Common myeloid progenitor, CD34-positive (primary cell): ENCODE results near the gene PHACTR1.
"Not testable (repeated sequence)": the region's sequence is repeated elsewhere in the genome, so short reads cannot be mapped to it uniquely, and the experiment has no call there.

Experiments used
- CTCF ChIA-PET: fragments of 350-600 bp; sonication (Branson Sonifier 250); formaldehyde crosslinking; loops from one replicate; lab custom pipeline; 2021; ENCODE audit warnings: antibody characterized with exemption; lab: Charles Lee
- POLR2A ChIA-PET: fragments of 350-600 bp; sonication (Branson Sonifier 250); formaldehyde crosslinking; loops from one replicate; lab custom pipeline; 2021; ENCODE audit warnings: antibody characterized with exemption; lab: Charles Lee
- DNase-seq, 3 donors: peaks; one replicate each; pipeline versions ENCODE4 v3.0.0 to v3.0.0-alpha.2; 2013
- H3K27ac ChIP-seq, 2 experiments: 1 replicate in 1 of 2; 2 replicates in 1 of 2; pipeline ENCODE4 v1.7.0; 2013; ENCODE audit warnings: inconsistent platforms in 2 of 2, low read length in 2 of 2, mild to moderate bottlenecking in 2 of 2, low read depth in 1 of 2, moderate library complexity in 1 of 2; ENCODE audit not compliant: severe bottlenecking in 2 of 2, insufficient read depth in 1 of 2, poor library complexity in 1 of 2
- H3K27me3 ChIP-seq, 5 experiments: replicated peaks in 2 of 5; 1 replicate in 3 of 5; 2 replicates in 2 of 5; pipeline versions ENCODE4 v1.6.1 to v1.7.0; 2013; ENCODE audit warnings: low read length in 4 of 5, mild to moderate bottlenecking in 2 of 5, moderate library complexity in 2 of 5, inconsistent platforms in 1 of 5; ENCODE audit not compliant: insufficient read depth in 5 of 5, control insufficient read depth in 4 of 5
- H3K36me3 ChIP-seq, 4 experiments: 1 replicate in 2 of 4; 2 replicates in 2 of 4; pipeline versions ENCODE4 v1.6.1 to v1.7.0; 2013; ENCODE audit warnings: low read length in 3 of 4, control low read depth in 1 of 4, mild to moderate bottlenecking in 1 of 4; ENCODE audit not compliant: control insufficient read depth in 4 of 4, insufficient read depth in 4 of 4
- H3K4me1 ChIP-seq, 4 experiments: 1 replicate in 3 of 4; 2 replicates in 1 of 4; pipeline versions ENCODE4 v1.6.1 to v1.7.1; 2013; ENCODE audit warnings: low read length in 3 of 4, mild to moderate bottlenecking in 3 of 4, control low read depth in 1 of 4, inconsistent platforms in 1 of 4, moderate library complexity in 1 of 4; ENCODE audit not compliant: control insufficient read depth in 4 of 4, insufficient read depth in 4 of 4; ENCODE audit errors: control extremely low read depth in 1 of 4
- H3K4me3 ChIP-seq, 7 experiments: 1 replicate in 4 of 7; 2 replicates in 3 of 7; pipeline versions ENCODE4 v1.5.1 to v1.7.0; 2013; ENCODE audit warnings: mild to moderate bottlenecking in 7 of 7, low read length in 6 of 7, moderate library complexity in 6 of 7, inconsistent platforms in 2 of 7, low read depth in 2 of 7, control low read depth in 1 of 7; ENCODE audit not compliant: insufficient read depth in 4 of 7, control insufficient read depth in 1 of 7; ENCODE audit errors: extremely low read depth in 1 of 7
- H3K9me3 ChIP-seq, 5 experiments: 1 replicate in 4 of 5; 2 replicates in 1 of 5; pipeline versions ENCODE4 v1.6.1 to v1.7.1; 2013; ENCODE audit warnings: low read length in 4 of 5, mild to moderate bottlenecking in 2 of 5, inconsistent platforms in 1 of 5, low read depth in 1 of 5, moderate library complexity in 1 of 5; ENCODE audit not compliant: control insufficient read depth in 4 of 5, insufficient read depth in 2 of 5; ENCODE audit errors: control extremely low read depth in 1 of 5
- WGBS: methylation state at CpG from one replicate; pipeline ENCODE4 v1.1.5; 2013; ENCODE audit not compliant: insufficient coverage; 5-methylcytosine and 5-hydroxymethylcytosine counted together

PHACTR1 gene

DNA sequence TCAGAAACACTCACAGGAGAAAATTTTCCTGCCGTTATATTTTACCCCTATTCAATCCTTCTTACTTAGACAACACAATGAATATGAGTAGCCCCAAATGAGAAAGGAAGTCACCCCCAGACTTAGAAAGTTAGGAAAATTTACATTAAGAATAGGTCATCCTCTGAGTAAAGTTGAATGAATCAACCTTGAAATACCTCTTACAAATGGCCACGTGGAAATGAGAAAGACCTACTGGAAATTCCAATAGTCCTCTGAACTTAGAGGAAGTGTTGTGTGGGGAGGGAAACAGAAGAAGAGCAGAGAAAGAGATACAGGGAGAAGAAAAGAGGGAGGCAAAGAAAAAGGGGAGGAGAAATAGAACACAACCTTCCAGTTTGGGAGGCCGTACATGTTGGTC lies 43.7 kb downstream of the PHACTR1 start:
- H3K4me3 ChIP-seq: no peak overlapping the region
- WGBS: 90% methylated on average over 1 of the region's 3 CpGs
- no peaks in the 10 kb centered on the region for H3K9me3 ChIP-seq
- no peak for DNase-seq
- POLR2A ChIA-PET: interaction anchor here (0.8 kb wide), 1 partner anchor 72 kb away, joined by 3 read pairs; no protein-coding TSS in a partner anchor
- CTCF ChIA-PET: interaction anchor here (0.5 kb wide), 1 partner anchor 36 kb away, joined by 3 read pairs; no protein-coding TSS in a partner anchor
- no peaks in the 10 kb centered on the region for H3K4me1 ChIP-seq
- H3K27ac ChIP-seq: no peak overlapping the region
- no peaks in the 10 kb centered on the region for H3K36me3 ChIP-seq
- peaks cover 0 to 3% (median 0%) of the 10 kb centered on the region in 5 experiments for H3K27me3 ChIP-seq

DNA sequence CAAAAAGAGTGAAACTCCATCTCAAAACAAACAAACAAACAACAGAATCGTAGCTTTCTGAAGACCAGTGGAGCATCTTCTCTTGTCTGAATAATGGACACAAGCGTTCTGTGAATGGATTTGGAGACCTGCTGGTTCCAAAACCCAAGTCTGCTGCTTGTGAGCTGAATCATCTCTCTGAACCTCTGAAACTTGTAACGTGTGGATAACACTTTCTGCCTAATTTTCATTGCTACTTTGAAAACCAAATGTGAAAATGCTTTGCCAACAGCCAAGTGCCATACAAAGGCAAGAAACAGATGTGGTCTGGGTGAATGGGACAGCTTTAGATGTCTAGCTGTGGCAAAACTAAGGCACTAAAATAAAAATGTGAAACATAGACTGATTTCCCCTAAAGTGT lies 44.3 kb downstream of the PHACTR1 start:
- Histone ChIP-seq H3K27me3 (peaks cover 0 to 3% (median 0%) of the 10 kb centered on the region in 5 experiments), H3K4me3 (no peak overlapping the region), H3K4me1 (no peaks in the 10 kb centered on the region), H3K36me3 (no peaks in the 10 kb centered on the region), H3K27ac (no peak overlapping the region), H3K9me3 (no peaks in the 10 kb centered on the region)
- WGBS: 100% methylated on average over 2 of the region's 3 CpGs
- ChIA-PET CTCF (interaction anchor here (0.5 to 0.6 kb wide), 2 partner anchors 36 to 1852 kb away, joined by 3 read pairs; no protein-coding TSS in a partner anchor), POLR2A (interaction anchor here (0.8 kb wide), 1 partner anchor 71 kb away, joined by 3 read pairs; no protein-coding TSS in a partner anchor)
- DNase-seq: no peak

DNA sequence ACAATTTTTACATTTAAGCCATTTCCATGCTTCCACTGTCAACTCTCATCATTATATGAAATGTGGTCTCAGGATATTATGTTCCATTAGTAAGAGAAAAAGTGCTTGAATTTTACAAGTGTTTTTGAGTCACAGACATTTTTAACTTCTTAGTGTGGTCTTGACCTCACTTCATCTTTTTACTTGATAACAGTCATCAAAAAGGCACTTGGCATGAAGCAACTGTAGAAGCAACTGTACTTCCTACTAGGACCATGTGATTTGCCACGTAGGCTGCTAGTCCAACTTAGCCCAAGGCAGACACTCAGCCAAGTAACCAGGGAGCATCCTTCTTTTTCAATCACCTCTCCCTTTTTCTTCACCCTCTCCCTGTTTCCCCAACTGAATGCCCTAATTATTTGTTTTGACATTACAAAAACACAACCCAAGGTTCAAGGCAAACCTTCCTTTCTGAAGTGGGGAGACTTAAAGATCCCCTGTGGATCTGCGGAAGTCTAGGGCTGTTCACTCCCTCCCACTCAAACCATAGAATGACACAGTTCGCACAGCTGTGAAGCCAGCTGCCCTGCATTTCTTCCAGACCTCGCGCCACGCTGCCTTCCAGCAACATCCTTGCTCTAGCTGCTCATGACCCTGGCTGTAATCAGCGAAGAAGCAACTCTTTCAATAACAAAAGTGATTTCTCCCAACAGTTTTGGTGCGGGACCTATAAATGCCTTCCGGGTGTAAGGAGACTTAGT lies 45.0 kb downstream of the PHACTR1 start:
- H3K9me3 ChIP-seq: no peaks in the 10 kb centered on the region
- H3K36me3 ChIP-seq: no peaks in the 10 kb centered on the region
- no peak overlapping the region for H3K4me3 ChIP-seq
- no peaks in the 10 kb centered on the region for H3K4me1 ChIP-seq
- ChIA-PET POLR2A (no interaction called here), CTCF (no interaction called here)
- peaks cover 0 to 3% (median 0%) of the 10 kb centered on the region in 5 experiments for H3K27me3 ChIP-seq
- no peak for DNase-seq
- WGBS: 73% methylated on average over 8 of the region's 9 CpGs
- H3K27ac ChIP-seq: no peak overlapping the region

DNA sequence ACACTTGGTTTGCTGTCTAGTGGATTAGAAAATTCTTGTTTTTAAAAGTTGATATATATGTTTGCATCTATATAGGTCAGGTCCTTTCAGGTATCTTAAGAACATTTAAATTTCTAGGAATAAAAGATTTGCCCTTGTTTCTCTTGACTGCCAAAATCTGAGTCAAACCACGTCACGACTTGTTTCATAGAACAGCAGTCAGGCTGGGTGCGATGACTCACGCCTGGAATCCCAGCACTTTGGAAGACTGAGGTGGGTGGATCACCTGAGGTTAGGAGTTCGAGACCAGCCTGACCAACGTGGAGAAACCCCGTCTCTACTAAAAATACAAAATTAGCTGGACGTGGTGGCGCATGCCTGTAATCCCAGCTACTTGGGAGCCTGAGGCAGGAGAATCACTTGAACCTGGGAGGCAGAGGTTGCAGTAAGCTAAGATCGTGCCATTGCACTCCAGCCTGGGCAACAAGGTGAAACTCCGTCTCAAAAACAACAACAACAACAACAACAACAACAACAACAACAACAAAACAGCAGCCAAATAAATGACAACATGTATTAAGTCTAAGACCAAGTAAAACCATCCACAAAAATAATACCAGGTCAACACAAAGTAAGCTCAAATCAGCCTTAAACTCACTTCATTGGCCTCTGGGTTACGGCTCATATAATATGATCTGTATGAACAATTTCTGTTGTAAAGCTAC lies 46.3 kb downstream of the PHACTR1 start:
- CTCF ChIA-PET, H3K27me3 ChIP-seq, H3K27ac ChIP-seq, H3K4me3 ChIP-seq, POLR2A ChIA-PET, DNase-seq, H3K4me1 ChIP-seq, H3K36me3 ChIP-seq, H3K9me3 ChIP-seq: not testable (repeated sequence)
- WGBS: 95% methylated on average over 11 of the region's 12 CpGs

DNA sequence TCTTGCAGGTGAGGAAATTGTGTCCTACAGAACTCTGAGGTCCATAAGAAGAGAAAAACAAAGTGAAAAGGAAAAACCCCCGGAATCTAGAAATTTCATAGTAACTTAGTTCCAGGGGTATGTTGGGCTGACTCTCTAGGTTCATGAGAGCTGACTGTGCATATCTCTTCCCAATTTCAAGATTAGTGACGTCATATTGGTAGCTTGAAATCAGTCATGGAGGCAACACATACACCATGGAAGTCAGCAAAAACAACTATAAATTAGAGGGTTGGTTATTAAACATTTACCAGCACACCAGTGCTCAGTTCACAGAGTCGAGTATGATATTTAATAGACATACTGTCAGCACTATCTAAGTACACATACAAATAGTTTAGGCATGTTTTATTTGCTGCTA lies 49.8 kb downstream of the PHACTR1 start:
- Histone ChIP-seq H3K4me3 (no peak overlapping the region), H3K4me1 (no peaks in the 10 kb centered on the region), H3K9me3 (no peaks in the 10 kb centered on the region), H3K27ac (no peak overlapping the region), H3K27me3 (peaks cover 0 to 3% (median 0%) of the 10 kb centered on the region in 5 experiments), H3K36me3 (no peaks in the 10 kb centered on the region)
- ChIA-PET POLR2A (no interaction called here), CTCF (no interaction called here)
- WGBS: 80% methylated on average over 1 of the region's 3 CpGs
- no peak for DNase-seq

DNA sequence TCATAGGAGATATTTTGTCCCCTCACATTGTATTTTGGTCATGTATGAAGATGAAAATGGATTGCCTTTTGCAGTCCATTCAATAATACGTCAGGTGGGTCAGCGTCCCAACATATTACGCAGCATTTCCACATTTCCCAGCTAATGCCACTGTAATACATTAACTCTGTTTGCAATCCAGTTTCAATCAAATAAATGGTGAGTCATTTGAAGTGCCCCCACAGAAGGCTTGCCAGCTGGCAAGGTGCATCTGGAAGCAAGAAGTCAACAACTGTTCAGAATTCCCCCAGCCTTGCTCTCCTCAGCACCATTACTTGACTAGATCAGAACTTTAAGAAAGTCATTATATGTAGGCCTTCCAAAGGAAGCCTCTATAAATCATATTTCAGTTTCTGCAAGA lies 50.4 kb downstream of the PHACTR1 start:
- H3K27me3 ChIP-seq: no peaks in the 10 kb centered on the region
- no peaks in the 10 kb centered on the region for H3K9me3 ChIP-seq
- H3K4me3 ChIP-seq: no peak overlapping the region
- H3K36me3 ChIP-seq: no peaks in the 10 kb centered on the region
- DNase-seq: no peak
- H3K27ac ChIP-seq: no peak overlapping the region
- CTCF ChIA-PET: no interaction called here
- no CpG with 5 or more reads among the region's 3 CpGs for WGBS
- H3K4me1 ChIP-seq: no peaks in the 10 kb centered on the region
- POLR2A ChIA-PET: no interaction called here
